ENCODE measurements around the gene CACNG4. TPM values are rescaled to one million over a fixed set of nuclear protein-coding genes. Genes with fewer than 3 reads are reported as not detected.

CACNG4 gene
- total RNA-seq, 1 donor from 2014 or later, result 5.8 TPM

DNA sequence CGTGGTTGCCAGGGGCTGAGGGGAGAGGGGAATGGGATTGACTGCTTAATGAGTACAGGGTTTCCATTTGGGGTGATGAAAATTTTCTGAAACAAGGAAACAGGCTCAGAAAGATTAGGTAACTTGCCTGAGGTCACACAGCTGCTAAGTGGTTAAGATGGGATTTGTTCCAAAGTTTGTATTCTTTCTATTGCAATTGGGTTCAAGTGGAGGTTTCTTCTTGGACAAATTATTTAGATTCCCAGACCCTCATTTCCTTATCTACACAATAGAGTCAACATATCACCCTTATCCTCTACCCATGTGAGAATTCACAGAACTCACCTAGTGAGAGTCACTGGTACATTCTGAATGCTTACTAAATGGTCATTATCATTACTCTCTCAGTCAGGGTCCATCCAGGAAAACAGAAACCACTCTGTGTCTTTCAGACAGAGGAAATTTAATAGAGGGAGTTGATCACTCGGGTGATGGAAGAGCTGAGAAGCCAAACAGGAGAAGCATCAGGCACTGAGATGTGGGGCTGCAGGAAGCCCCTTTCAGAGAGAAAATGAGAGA is 22.6 kb downstream of the CACNG4 start:
- H3K4me1 ChIP-seq (ENCODE audit: insufficient read depth, low read length), result peaks cover 3% of the 10 kb centered on the region
- no peak for TF ChIP-seq EZH2 (IDR thresholded peaks at IDR 0.05; ENCODE audit: insufficient read depth, low read length)
- TF ChIP-seq CTCF (IDR thresholded peaks at IDR 0.05; ENCODE audit: insufficient read depth, low read depth, low read length), result no peak
- FAIRE-seq (no peak), DNase-seq (ENCODE audit: low read depth) (no peak)
- no peaks in the 10 kb centered on the region for H3K9me3 ChIP-seq (ENCODE audit: insufficient read depth, low read depth, low read length)
- H3K36me3 ChIP-seq (ENCODE audit: insufficient read depth, low read length), result no peaks in the 10 kb centered on the region
- H3K27ac Mint-ChIP-seq (ENCODE audit: unreplicated experiment), result no peak overlapping the region
- no peak overlapping the region for H3K4me3 Mint-ChIP-seq (ENCODE audit: unreplicated experiment)
- peaks cover 4% of the 10 kb centered on the region for H3K36me3 Mint-ChIP-seq (ENCODE audit: low read depth, unreplicated experiment)
- no peaks in the 10 kb centered on the region for H4K20me1 ChIP-seq (ENCODE audit: insufficient read depth, low read length)
- peaks cover 3% of the 10 kb centered on the region for H3K4me1 Mint-ChIP-seq (ENCODE audit: low read depth, unreplicated experiment)
- no peak overlapping the region for H3K4me3 ChIP-seq (ENCODE audit: insufficient read depth, low read depth, low read length)
- no peak overlapping the region for H3K27ac ChIP-seq (ENCODE audit: low read depth, low read length)
- peaks cover 3% of the 10 kb centered on the region for H3K9me3 Mint-ChIP-seq (ENCODE audit: unreplicated experiment)
- H3K27me3 ChIP-seq (ENCODE audit: insufficient read depth, low read length), result peaks cover 37% of the 10 kb centered on the region
- H3K27me3 Mint-ChIP-seq (ENCODE audit: low read depth, unreplicated experiment), result peaks cover 38% of the 10 kb centered on the region
- H3K79me2 ChIP-seq (ENCODE audit: insufficient read depth, low read length), result no peaks in the 10 kb centered on the region
- no peak overlapping the region for H2AFZ ChIP-seq (ENCODE audit: low read depth, low read length)
- H3K9ac ChIP-seq (ENCODE audit: low read length), result no peak overlapping the region
- no peak overlapping the region for H3K4me2 ChIP-seq (ENCODE audit: low read length)

GRCh38 chr17:66988069-66988798 is 23.7 kb downstream of the CACNG4 start:
- FAIRE-seq, result no peak
- no peak overlapping the region for H3K27ac ChIP-seq (ENCODE audit: low read depth, low read length)

More at GRCh38 chr17:66988069-66988798, 23.7 kb downstream of the CACNG4 start:
- Mint-ChIP-seq H3K36me3 (ENCODE audit: low read depth, unreplicated experiment) (peaks cover 4% of the 10 kb centered on the region), H3K4me1 (ENCODE audit: low read depth, unreplicated experiment) (peaks cover 3% of the 10 kb centered on the region), H3K9me3 (ENCODE audit: unreplicated experiment) (no peaks in the 10 kb centered on the region), H3K4me3 (ENCODE audit: unreplicated experiment) (no peak overlapping the region), H3K27me3 (ENCODE audit: low read depth, unreplicated experiment) (peaks cover 40% of the 10 kb centered on the region), H3K27ac (ENCODE audit: unreplicated experiment) (no peak overlapping the region)
- Histone ChIP-seq H3K4me3 (ENCODE audit: insufficient read depth, low read depth, low read length) (no peak overlapping the region), H4K20me1 (ENCODE audit: insufficient read depth, low read length) (no peaks in the 10 kb centered on the region), H3K79me2 (ENCODE audit: insufficient read depth, low read length) (no peaks in the 10 kb centered on the region), H3K27me3 (ENCODE audit: insufficient read depth, low read length) (peaks cover 37% of the 10 kb centered on the region), H3K4me1 (ENCODE audit: insufficient read depth, low read length) (peaks cover 3% of the 10 kb centered on the region), H3K9me3 (ENCODE audit: insufficient read depth, low read depth, low read length) (no peaks in the 10 kb centered on the region), H3K4me2 (ENCODE audit: low read length) (no peak overlapping the region), H3K36me3 (ENCODE audit: insufficient read depth, low read length) (no peaks in the 10 kb centered on the region), H3K9ac (ENCODE audit: low read length) (no peak overlapping the region), H2AFZ (ENCODE audit: low read depth, low read length) (no peak overlapping the region)
- TF ChIP-seq EZH2 (IDR thresholded peaks at IDR 0.05; ENCODE audit: insufficient read depth, low read length), result no peak
- no peak for TF ChIP-seq CTCF (IDR thresholded peaks at IDR 0.05; ENCODE audit: insufficient read depth, low read depth, low read length)
- DNase-seq (ENCODE audit: low read depth), result no peak
